ENCODE data around the gene BIRC2.

DNA sequence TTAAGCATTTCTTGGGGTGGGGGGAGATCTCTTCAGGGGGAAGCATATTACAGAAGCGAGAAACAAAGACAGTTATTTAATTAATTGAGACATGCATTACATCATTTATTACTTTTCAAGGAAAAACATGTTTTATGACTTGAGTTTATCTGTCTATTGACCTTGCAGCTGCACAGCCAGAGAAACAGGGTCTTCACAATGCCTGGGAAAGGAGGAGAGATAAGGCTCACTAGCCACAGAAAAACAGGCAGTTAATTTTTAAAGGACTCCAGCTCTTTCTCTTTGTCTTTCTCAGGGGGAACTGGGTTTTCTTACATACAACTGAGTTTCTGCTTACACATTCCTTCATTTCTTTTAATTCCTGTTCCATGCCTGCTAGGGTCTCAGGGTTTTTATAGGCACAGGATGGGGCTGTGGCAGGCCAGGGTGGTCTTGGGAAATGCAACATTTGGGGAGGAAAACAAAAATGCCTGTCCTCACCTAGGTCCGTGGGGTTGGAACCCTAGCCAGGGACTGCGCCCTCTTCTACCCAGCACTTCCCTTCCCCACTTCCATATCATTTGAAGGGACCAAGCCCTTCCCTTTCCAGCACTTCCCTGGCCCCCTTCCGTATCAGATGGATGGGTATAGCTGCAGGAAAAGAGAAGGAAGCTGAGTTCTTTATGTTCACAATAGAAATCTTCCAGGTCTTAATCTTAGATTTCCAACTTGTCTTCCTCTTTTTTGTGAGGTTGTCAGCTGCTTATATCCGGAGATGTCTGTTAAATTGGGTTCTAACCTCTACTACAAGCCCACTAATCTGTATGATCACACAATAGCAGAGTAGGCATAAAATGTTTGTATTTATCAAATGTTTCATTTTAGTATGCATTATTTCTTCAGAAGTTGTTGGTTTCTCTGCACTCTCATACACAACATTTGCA, 38.3 kb downstream of the BIRC2 start:
- TF ChIP-seq, protein P1, sequence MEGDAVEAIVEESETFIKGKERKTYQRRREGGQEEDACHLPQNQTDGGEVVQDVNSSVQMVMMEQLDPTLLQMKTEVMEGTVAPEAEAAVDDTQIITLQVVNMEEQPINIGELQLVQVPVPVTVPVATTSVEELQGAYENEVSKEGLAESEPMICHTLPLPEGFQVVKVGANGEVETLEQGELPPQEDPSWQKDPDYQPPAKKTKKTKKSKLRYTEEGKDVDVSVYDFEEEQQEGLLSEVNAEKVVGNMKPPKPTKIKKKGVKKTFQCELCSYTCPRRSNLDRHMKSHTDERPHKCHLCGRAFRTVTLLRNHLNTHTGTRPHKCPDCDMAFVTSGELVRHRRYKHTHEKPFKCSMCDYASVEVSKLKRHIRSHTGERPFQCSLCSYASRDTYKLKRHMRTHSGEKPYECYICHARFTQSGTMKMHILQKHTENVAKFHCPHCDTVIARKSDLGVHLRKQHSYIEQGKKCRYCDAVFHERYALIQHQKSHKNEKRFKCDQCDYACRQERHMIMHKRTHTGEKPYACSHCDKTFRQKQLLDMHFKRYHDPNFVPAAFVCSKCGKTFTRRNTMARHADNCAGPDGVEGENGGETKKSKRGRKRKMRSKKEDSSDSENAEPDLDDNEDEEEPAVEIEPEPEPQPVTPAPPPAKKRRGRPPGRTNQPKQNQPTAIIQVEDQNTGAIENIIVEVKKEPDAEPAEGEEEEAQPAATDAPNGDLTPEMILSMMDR (IDR thresholded peaks at IDR 0.05 in 8 of 11, conservative IDR thresholded peaks at IDR 0.05 in 3 of 11) = no peak
- TF ChIP-seq POLR2AphosphoS5 (IDR thresholded peaks at IDR 0.05) (no peak), POLR2A (IDR thresholded peaks at IDR 0.05) (no peak)

Measured in spleen (tissue), 7 donors.